ENCODE results near the gene UGT1A7.
"Not testable (repeated sequence)": the region's sequence is repeated elsewhere in the genome, so short reads cannot be mapped to it uniquely, and the experiment has no call there.

Gene UGT1A7

DNA sequence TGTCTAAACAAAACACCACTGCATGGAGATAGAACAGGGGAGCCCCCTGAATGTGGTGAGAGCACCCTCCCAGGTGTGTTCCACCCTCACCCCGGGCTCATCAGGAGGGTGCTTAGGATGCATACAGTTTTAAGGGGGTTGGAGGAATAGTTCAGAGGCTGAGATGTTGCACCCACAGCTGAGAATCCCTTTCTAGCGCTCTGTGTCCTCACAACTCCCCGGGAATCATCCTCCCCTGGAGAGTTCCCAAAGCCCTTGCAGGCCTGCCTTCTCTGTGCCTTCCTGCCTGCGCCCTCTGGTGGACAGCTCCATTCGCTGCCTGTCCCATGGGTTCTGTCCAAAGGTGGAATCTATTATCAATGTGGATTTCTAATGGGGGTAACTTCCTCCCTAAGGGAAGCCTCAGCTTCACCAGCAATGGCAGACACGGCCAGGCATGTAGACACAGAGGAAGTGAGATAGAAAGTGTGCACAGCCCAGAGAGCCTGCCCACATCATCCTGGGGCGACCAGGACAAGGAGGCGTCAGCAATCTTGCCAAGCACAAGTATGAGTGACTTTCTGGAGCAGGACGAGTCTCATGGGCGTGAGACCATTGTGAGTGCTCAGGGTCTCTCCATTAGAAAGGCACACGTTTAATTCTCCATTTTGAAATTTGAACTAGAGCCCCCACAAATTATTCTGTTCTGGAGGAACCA, 29.8 kb downstream of the UGT1A7 start:
- TF ChIP-seq, protein P1, sequence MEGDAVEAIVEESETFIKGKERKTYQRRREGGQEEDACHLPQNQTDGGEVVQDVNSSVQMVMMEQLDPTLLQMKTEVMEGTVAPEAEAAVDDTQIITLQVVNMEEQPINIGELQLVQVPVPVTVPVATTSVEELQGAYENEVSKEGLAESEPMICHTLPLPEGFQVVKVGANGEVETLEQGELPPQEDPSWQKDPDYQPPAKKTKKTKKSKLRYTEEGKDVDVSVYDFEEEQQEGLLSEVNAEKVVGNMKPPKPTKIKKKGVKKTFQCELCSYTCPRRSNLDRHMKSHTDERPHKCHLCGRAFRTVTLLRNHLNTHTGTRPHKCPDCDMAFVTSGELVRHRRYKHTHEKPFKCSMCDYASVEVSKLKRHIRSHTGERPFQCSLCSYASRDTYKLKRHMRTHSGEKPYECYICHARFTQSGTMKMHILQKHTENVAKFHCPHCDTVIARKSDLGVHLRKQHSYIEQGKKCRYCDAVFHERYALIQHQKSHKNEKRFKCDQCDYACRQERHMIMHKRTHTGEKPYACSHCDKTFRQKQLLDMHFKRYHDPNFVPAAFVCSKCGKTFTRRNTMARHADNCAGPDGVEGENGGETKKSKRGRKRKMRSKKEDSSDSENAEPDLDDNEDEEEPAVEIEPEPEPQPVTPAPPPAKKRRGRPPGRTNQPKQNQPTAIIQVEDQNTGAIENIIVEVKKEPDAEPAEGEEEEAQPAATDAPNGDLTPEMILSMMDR (IDR thresholded peaks at IDR 0.05; ENCODE audit: control insufficient read depth, extremely low read depth, insufficient read depth): peak; percentile 93
- DNase-seq (ENCODE audit: low read depth): peak; percentile 57
- no peak overlapping the region for H3K4me3 ChIP-seq (ENCODE audit: low read depth, low read length)

DNA sequence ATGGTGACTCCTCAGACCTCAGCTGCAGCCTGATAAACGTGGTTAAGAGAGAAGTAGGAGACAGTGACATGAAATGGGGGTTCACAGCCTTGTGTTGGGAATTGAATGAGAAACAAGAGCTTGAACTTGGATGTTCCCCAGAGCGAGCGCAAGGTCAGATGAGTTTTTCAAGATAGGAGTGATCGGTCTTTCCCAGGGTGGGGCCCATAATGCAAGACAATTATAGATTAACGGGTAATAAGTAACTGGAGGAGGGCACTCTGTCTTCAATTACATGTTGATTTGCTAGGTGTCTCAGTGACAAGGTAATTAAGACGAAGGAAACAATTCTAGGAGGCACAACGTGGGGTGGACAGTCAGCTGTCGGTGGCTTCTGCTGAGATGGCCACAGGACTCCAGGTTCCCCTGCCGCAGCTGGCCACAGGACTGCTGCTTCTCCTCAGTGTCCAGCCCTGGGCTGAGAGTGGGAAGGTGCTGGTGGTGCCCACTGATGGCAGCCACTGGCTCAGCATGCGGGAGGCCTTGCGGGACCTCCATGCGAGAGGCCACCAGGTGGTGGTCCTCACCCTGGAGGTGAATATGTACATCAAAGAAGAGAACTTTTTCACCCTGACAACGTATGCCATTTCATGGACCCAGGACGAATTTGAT, 31.0 kb downstream of the UGT1A7 start, which contains the start of gene UGT1A5:
Gene UGT1A5, plus strand, starts transcription at position 297 of the 651 bp plus-strand sequence. Its CDS starts 85 bp downstream, at position 382.
- no peak for DNase-seq (ENCODE audit: low read depth)
- TF ChIP-seq, protein P1 (IDR thresholded peaks at IDR 0.05; ENCODE audit: control insufficient read depth, extremely low read depth, insufficient read depth): no peak
- H3K4me3 ChIP-seq (ENCODE audit: low read depth, low read length): no peak within 1 kb of the TSS

DNA sequence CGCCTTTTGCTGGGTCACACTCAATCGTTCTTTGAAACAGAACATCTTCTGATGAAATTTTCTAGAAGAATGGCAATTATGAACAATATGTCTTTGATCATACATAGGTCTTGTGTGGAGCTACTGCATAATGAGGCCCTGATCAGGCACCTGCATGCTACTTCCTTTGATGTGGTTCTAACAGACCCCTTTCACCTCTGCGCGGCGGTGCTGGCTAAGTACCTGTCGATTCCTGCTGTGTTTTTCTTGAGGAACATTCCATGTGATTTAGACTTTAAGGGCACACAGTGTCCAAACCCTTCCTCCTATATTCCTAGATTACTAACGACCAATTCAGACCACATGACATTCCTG, 31.5 kb downstream of the UGT1A7 start:
- H3K4me3 ChIP-seq (ENCODE audit: low read depth, low read length): no peak overlapping the region
- TF ChIP-seq, protein P1 (IDR thresholded peaks at IDR 0.05; ENCODE audit: control insufficient read depth, extremely low read depth, insufficient read depth): no peak
- no peak for DNase-seq (ENCODE audit: low read depth)

DNA sequence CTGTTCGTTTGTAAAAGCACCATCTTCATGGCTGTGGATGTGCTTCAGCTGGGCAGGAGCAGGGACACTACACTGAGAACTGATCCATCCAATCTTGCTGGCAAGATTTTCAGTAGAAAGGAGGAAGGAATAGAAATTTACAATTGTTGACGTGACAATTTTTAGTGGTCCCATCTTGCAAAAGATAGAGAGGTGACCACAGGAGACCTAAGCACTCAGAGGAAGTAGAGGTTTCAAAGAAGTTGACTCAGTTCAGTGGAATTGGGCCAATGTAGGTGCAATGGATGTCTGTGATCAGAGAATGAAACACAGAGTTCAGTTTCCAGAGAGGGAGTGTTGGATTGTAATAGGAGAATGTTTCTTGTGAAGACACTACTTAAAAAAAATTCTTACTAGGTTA, 32.4 kb downstream of the UGT1A7 start:
- no peak for DNase-seq (ENCODE audit: low read depth)
- TF ChIP-seq, protein P1 (IDR thresholded peaks at IDR 0.05; ENCODE audit: control insufficient read depth, extremely low read depth, insufficient read depth): no peak
- H3K4me3 ChIP-seq (ENCODE audit: low read depth, low read length): no peak overlapping the region

DNA sequence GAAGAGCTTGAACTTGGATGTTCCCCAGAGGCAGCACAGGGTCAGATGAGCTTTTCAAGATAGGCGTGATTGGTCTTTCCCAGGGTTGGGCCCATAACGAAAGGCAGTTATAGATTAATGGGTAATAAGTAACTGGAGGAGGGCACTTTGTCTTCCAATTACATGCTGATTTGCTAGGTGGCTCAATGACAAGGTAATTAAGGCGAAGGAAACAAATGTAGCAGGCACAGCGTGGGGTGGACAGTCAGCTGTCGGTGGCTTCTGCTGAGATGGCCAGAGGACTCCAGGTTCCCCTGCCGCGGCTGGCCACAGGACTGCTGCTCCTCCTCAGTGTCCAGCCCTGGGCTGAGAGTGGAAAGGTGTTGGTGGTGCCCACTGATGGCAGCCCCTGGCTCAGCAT, 36.9 kb downstream of the UGT1A7 start, which contains the start of gene UGT1A4:
Gene UGT1A4, plus strand, starts transcription at position 185 of the 400 bp plus-strand sequence. Its CDS starts 85 bp downstream, at position 270.
- no peak within 1 kb of the TSS for H3K4me3 ChIP-seq (ENCODE audit: low read depth, low read length)
- TF ChIP-seq, protein P1 (IDR thresholded peaks at IDR 0.05; ENCODE audit: control insufficient read depth, extremely low read depth, insufficient read depth): no peak
- DNase-seq (ENCODE audit: low read depth): no peak

DNA sequence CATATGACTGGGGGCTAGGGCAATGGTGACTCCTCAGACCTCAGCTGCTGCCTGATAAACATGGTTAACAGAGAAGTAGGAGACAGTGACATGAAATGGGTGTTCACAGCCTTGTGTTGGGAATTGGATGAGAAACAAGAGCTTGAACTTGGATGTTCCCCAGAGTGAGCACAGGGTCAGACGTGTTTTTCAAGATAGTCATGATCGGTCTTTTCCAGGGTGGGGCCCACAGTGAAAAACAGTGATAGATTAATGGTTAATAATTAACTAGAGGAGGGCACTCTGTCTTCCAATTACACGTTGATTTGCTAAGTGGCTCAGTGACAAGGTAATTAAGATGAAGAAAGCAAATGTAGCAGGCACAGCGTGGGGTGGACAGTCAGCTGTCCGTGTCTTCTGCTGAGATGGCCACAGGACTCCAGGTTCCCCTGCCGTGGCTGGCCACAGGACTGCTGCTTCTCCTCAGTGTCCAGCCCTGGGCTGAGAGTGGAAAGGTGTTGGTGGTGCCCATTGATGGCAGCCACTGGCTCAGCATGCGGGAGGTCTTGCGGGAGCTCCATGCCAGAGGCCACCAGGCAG, 47.1 kb downstream of the UGT1A7 start, which contains the start of gene UGT1A3:
Gene UGT1A3, plus strand, starts transcription at position 320 of the 579 bp plus-strand sequence. Its CDS starts 85 bp downstream, at position 405.
- TF ChIP-seq, protein P1 (IDR thresholded peaks at IDR 0.05; ENCODE audit: control insufficient read depth, extremely low read depth, insufficient read depth): no peak
- no peak within 1 kb of the TSS for H3K4me3 ChIP-seq (ENCODE audit: low read depth, low read length)
- DNase-seq (ENCODE audit: low read depth): no peak

DNA sequence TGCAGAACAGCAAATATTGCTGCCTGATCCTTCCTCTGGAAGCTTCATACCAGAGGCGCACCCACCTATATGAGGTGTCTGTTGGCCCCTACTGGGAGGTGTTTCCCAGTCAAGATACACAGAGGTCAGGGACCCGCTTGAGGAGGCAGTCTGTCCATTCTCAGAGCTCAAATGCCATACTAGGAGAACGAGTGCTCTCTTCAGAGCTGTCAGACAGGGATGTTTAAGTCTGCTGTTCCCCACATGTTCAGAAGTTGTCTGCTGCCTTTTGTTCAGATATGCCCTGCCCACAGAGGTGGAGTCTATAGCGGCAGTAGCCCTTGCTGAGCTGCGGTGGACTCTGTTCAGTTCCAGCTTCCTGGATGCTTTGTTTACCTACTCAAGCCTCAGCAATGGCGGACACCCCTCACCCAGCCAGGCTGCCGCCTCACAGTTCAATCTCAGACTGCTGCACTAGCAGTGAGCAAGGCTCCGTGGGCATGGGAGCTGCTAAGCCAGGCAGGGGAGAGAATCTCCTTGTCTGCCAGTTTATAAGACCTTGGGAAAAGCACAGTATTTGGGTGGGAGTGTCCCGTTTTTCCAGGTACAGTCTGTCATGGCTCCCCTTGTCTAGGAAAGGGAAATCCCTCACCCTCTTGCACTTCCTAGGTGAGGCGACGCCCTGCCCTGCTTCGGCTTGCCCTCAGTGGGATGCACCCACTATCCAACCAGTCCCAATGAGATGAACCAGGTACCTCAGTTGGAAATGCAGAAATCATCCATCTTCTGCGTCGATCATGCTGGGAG, 55.4 kb downstream of the UGT1A7 start:
- not testable (repeated sequence) for DNase-seq (ENCODE audit: low read depth); H3K4me3 ChIP-seq (ENCODE audit: low read depth, low read length)
